Pancreas (tissue), 10 donors: ENCODE results near the gene PRKCZ. TPM values are rescaled to one million over a fixed set of nuclear protein-coding genes. Genes with fewer than 3 reads are reported as not detected.

Source experiments
- ATAC-seq, 4 donors: fragments of 200-7000 bp; cut with Tn5 transposase; one replicate each; pipeline versions ENCODE4 v1.8.0 to v1.9.1; 2020; ENCODE audit warnings: mild to moderate bottlenecking in 4 of 4, moderate library complexity in 4 of 4
- DNase-seq, 6 donors: peaks; one replicate each; pipeline ENCODE4 v3.0.0-alpha.2; 2020
- FAIRE-seq: peaks from 2 replicates; lab custom pipeline; 2012; peaks lifted over from hg19 to GRCh38; lab: Jason Lieb, UNC
- H3K27ac ChIP-seq, 4 donors: fragments of 200-600 bp; sonication (generic); 1 replicate in 3 of 4; 2 replicates in 1 of 4; pipeline versions ENCODE4 v1.5.0 to v1.8.0; 2020
- H3K27me3 ChIP-seq, 4 donors: fragments of 200-600 bp; one replicate each; pipeline ENCODE4 v1.8.0; 2021
- H3K36me3 ChIP-seq, 3 donors: fragments of 200-600 bp; sonication (generic) in 1 of 3; one replicate each; pipeline versions ENCODE4 v1.5.0 to v1.8.0; 2020 to 2021
- H3K4me1 ChIP-seq, 3 donors: fragments of 200-600 bp; one replicate each; pipeline ENCODE4 v1.8.0; 2021
- H3K4me3 ChIP-seq, 4 donors: fragments of 200-600 bp; sonication (generic) in 2 of 4; one replicate each; pipeline versions ENCODE4 v1.5.0 to v1.8.0; 2020 to 2021
- H3K9me3 ChIP-seq, 4 donors: fragments of 200-600 bp; one replicate each; pipeline ENCODE4 v1.8.0; 2021
- WGBS, 2 donors: extraction: QIAGEN DNeasy Blood & Tissue Kit; methylation state at CpG; one replicate each; pipeline ENCODE4 v1.1.7; 2013; 5-methylcytosine and 5-hydroxymethylcytosine counted together
- intact Hi-C, 3 donors: fragments of 100-400 bp; cut with DNase I; formaldehyde crosslinking; loops; one replicate each; pipeline versions ENCODE4 v1.11.1 to v1.14.2; 2022
- polyA plus RNA-seq, 2 donors: library from polyadenylated mRNA; stranded (reverse); fragments of 200-250 nt; gene quantifications; one replicate each; pipeline ENCODE4 v1.2.3, GENCODE V29; 2013
- total RNA-seq, 6 donors: library from RNA; stranded (reverse); fragmentation: NEBNext Ultra II Directional in 4 of 6; extraction: Animal tissue kit (Norgen Biotek cat#: 25700) in 4 of 6; gene quantifications; one replicate each; pipeline versions ENCODE4 v1.2.1 to v1.2.4, GENCODE V29; 2021 to 2023
- TF ChIP-seq, protein P1 (sequence below), 4 donors: fragments of 200-600 bp; sonication (generic) in 3 of 4; IDR thresholded peaks; one replicate each; pipeline versions ENCODE4 v1.5.0 to v1.8.0; 2021; ENCODE audit warnings: antibody characterized with exemption in 4 of 4
- donor health status: healthy with polysubstance abuse.
- donor health status: DM: no; HTN: no; CAD: no; lungs with moderate emphysema.
- donor health status: DM: no; HTN: no; CAD: no.
- donor health status: control.
- donor health status: control.
- donor health status: Bipolar disorder and iron deficiency.
- donor health status: DM: yes; HTN: yes; CAD: no.
- donor health status: DM: no; HTN: no; CAD: no.
- donor health status: DM: no; HTN: no; CAD: no.
- donor health status: DM: yes; HTN: yes; CAD: no.

Gene PRKCZ
- total and polyA plus RNA-seq, 8 donors: 9.8 to 27.4 (median 17.1) TPM

DNA sequence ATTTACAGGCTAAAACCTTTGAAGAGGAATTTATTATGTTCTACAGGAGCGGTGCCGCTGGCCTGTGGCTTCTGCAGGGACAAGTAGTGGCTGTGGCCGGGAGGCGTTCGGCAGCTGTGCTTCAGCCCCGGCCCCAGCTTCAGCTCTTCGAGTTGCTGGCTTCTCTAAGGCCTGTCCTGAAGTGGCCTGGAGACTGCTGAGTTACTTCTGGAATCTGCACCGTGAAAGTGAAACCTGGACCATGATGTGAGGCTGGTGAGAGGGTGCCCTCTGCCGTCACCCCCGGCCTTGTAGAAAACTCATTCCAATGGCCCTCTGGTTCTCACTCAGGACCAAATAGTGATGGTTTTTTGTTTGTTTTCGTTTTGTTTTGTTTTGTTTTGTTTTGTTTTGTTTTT lies 48.1 kb downstream of the PRKCZ start:
- H3K27me3 ChIP-seq: no peaks in the 10 kb centered on the region
- TF ChIP-seq, protein P1, sequence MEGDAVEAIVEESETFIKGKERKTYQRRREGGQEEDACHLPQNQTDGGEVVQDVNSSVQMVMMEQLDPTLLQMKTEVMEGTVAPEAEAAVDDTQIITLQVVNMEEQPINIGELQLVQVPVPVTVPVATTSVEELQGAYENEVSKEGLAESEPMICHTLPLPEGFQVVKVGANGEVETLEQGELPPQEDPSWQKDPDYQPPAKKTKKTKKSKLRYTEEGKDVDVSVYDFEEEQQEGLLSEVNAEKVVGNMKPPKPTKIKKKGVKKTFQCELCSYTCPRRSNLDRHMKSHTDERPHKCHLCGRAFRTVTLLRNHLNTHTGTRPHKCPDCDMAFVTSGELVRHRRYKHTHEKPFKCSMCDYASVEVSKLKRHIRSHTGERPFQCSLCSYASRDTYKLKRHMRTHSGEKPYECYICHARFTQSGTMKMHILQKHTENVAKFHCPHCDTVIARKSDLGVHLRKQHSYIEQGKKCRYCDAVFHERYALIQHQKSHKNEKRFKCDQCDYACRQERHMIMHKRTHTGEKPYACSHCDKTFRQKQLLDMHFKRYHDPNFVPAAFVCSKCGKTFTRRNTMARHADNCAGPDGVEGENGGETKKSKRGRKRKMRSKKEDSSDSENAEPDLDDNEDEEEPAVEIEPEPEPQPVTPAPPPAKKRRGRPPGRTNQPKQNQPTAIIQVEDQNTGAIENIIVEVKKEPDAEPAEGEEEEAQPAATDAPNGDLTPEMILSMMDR (IDR thresholded peaks at IDR 0.05): no peak
- no peaks in the 10 kb centered on the region for H3K9me3 ChIP-seq
- H3K4me3 ChIP-seq: no peak overlapping the region
- intact Hi-C loops: no loop called here
- no peak for ATAC-seq
- WGBS, 2 donors: 91 to 96% methylated on average over 11 of the region's 11 CpGs
- DNase-seq: no peak
- peaks cover 0 to 5% (median 0%) of the 10 kb centered on the region in 3 donors for H3K4me1 ChIP-seq
- H3K36me3 ChIP-seq: no peaks in the 10 kb centered on the region
- H3K27ac ChIP-seq: no peak overlapping the region
- FAIRE-seq: no peak

DNA sequence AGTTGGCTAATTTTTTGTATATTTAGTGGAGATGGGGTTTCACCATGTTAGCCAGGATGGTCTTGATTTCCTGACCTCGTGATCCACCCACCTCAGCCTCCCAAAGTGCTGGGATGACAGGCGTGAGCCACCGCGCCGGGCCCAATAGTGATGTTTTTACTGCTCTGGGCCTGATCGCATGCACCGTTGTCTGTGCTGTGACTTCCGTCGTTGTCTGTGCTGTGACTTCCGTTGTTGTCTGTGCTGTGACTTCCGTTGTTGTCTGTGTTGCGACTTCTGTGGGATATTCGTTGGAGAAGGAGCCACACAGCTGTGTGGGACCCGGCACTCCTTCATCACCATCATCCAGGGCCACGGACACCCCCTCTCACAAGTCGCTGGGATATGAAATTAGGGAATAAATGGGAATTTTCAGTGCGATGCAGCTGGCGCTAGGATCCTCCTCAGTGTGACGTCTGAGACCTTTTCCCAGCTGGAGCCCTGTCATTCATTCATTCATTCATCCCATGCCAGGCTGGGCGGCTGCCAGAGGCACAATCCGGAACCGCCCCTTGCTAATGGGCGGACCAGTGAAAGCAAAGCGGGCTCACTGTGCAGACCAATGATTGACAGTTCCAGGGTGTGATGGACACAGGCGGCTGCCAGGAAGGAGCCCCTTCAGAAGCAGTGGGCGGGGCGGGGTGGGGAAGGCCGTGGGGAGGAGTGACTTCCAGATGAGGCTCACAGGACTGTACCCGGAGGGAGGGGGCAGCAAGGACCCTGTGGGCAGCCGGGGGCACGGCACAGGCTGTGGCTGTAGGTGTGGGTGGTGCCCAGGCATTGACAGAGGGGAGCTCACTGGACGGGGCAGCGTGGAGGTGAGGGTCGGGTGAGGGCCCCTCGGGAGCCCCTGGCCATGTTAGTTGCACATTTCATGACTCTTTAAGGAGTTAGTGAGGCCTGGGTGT lies 48.9 kb downstream of the PRKCZ start:
- no peaks in the 10 kb centered on the region for H3K36me3 ChIP-seq
- no peak for FAIRE-seq
- ATAC-seq: no peak
- H3K9me3 ChIP-seq: no peaks in the 10 kb centered on the region
- H3K4me3 ChIP-seq: no peak overlapping the region
- no peak overlapping the region for H3K27ac ChIP-seq
- TF ChIP-seq, protein P1 (IDR thresholded peaks at IDR 0.05): no peak
- no peaks in the 10 kb centered on the region for H3K27me3 ChIP-seq
- intact Hi-C loops: no loop called here
- H3K4me1 ChIP-seq: peaks cover 0 to 12% (median 0%) of the 10 kb centered on the region in 3 donors
- 90 to 93% methylated on average over 35 of the region's 35 CpGs for WGBS, 2 donors
- no peak for DNase-seq

DNA sequence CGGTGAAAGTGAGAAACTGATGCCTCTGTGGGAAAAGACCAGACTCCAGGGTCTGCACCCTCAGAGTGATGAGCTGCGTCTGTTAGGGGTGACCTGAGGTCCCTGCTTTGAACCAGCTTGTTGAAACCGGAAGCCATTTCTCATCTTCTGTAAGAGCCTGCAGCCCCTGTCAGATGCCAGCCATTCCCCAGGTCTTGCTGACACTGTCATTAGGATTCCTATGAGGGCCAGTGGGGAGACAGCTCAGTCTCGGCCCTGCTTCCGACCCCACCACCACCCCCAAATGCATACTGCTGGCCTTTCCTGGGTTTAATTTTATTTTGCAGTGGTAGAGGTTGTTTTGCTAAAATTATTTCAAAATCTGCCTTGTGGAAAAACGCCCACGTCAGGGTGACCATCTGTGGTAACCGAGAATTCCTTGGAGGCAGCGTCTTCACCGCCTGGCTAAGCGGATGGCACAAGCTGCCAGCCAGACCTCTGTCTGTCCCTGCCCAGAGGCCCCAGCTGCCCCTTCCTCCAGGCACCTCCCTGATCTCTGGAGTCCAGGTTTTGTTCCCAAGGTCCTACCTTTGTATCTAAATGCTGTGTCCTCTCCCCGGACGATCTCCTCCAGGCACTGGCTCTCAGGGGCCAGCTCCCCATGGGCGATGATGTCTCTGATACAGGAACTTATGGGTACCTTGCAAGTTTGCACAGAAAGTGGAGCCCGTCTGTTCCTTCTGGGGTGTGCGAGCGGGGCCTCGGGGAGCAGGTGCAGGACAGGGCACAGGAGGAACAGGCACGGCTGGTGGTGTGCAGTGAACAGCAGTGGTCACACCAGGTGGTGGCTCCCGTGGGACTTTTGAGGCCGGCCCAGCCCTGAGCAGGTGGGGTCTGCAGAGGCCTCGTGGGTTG lies 49.9 kb downstream of the PRKCZ start:
- Histone ChIP-seq H3K36me3 (no peaks in the 10 kb centered on the region), H3K9me3 (no peaks in the 10 kb centered on the region), H3K27me3 (no peaks in the 10 kb centered on the region), H3K4me3 (no peak overlapping the region), H3K27ac (no peak overlapping the region), H3K4me1 (peaks cover 0 to 19% (median 0%) of the 10 kb centered on the region in 3 donors)
- no peak for FAIRE-seq
- intact Hi-C loops: no loop called here
- no peak for ATAC-seq
- WGBS, 2 donors: 89 to 91% methylated on average over 22 of the region's 22 CpGs
- TF ChIP-seq, protein P1 (IDR thresholded peaks at IDR 0.05): no peak
- DNase-seq: no peak

DNA sequence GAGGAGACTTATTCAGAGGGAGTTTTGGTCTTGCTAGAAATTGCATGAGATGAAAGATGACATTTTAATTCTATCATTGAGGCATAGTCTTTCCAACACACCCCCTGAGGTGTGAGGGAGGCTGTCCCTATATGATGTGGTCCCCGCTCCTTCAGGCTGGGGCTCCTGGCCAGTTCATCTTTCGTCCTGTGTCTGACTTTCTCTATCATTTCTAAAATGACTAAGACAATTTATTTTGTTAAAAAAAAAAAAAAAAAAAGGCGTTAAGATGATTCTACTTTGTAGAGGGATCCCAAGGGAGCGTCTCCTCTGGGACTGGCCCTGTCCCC lies 50.5 kb downstream of the PRKCZ start:
- ATAC-seq (no peak), FAIRE-seq (no peak), DNase-seq (no peak)
- no peaks in the 10 kb centered on the region for H3K36me3 ChIP-seq
- peaks cover 0 to 20% (median 0%) of the 10 kb centered on the region in 3 donors for H3K4me1 ChIP-seq
- intact Hi-C loops: no loop called here
- TF ChIP-seq, protein P1 (IDR thresholded peaks at IDR 0.05): no peak
- H3K9me3 ChIP-seq: no peaks in the 10 kb centered on the region
- no peak overlapping the region for H3K27ac ChIP-seq
- WGBS, 2 donors: 94 to 95% methylated on average over 4 of the region's 4 CpGs
- H3K4me3 ChIP-seq: no peak overlapping the region
- H3K27me3 ChIP-seq: no peaks in the 10 kb centered on the region
